ENCODE data around the gene IKBKG.
"Not testable (repeated sequence)": the region's sequence is repeated elsewhere in the genome, so short reads cannot be mapped to it uniquely, and the experiment has no call there.

Gene IKBKG

DNA sequence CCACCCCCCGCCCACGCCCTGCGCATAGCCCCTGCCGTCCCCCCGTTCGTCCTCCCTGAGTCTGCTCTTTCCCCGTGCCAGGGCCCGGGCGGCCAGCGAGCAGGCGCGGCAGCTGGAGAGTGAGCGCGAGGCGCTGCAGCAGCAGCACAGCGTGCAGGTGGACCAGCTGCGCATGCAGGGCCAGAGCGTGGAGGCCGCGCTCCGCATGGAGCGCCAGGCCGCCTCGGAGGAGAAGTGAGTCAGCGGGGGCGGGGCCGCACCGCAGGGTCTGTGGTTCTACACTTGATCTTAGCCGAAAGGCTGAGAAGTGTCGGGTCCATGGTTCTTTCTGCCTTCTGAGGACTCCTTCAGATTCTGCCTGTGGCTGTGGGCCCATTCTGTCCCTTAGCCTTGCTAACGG lies 12.9 kb downstream of the IKBKG start:
- not testable (repeated sequence) for ATAC-seq

- not testable (repeated sequence) for ATAC-seq
These were observed 14.9 kb downstream of the IKBKG start for GRCh38 chrX:154562295-154562694.

GRCh38 chrX:154570361-154570760 lies 22.9 kb downstream of the IKBKG start:
- not testable (repeated sequence) for ATAC-seq

GRCh38 chrX:154573061-154573460 lies 25.6 kb downstream of the IKBKG start:
- ATAC-seq = not testable (repeated sequence)

DNA sequence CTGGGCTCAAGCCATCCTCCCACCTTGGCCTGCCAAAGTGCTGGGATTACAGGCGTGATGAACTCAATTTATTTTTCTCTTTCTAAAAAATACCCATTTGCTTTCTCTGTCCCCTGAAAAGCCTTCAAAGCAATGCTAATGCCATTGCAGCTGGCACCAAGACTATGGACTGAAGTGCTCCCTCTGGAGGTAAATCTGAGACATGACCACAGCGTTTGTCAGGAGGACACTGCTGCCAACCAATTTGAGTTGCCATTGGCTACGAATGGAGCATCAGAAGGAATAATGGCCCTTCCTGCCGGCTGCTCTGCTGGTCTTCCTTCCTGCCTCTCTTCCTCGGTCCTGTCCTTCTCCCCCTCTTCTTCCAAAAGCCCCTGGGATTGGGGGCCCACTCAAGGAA lies 27.7 kb downstream of the IKBKG start:
- ATAC-seq = peak in 1 of 2 donors; percentile 33

DNA sequence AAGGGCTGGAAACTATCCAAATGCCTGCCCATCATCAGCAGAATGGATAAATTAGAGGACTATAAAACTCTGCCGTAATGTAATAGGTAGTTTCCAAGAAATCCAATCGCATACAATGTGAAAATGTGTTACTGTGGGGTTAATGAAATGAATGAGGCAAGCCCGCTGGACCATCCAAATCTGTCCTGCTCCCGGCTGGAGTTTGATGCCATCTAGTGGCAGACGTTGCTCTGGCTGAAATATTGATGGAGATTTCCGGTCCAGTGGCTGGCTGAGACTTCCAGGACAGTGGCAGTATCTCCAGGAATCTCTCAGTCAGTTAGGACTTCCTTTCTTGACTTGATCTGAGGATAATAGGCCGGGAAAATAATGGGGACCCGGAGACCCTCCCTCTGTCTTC lies 35.6 kb downstream of the IKBKG start:
- not testable (repeated sequence) for ATAC-seq

DNA sequence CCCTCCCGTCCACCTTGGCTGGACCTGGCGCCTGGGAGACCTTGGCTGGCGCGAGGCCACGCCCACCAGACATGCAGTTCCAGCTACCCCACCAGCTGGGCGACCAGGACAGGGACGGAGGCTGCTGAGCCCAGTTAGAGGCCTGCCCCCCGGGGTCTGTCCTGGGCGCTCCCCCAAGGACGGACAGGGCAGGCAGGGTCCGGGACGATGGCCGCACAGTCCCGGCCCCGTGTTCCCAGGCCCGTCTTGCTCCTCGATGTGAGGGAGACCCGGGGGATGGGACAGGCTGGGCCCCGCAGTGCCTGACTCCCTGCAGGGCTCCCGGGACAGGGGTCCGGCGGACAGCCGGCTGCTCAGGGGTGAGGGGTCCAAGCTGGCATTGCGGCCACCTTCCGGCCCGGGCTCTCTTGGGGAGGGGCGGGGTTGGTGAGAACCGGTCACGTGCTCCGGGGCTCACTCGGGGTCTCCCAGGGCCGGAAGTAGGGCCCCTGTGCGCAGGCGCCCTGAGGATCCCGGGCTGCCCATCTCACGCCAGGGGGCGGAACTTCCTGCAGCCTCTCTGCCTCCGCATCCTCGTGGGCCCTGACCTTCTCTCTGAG lies 37.3 kb downstream of the IKBKG start, which contains the start of gene CTAG1A:
CTAG1A (plus strand) TSS at position 549 of the 599 bp plus-strand sequence. CDS start 74 bp downstream, outside the sequence.
- not testable (repeated sequence) for ATAC-seq

- ATAC-seq = not testable (repeated sequence)
These were observed 43.0 kb downstream of the IKBKG start for GRCh38 chrX:154590415-154590814.

- no peak for ATAC-seq
These were observed 45.1 kb downstream of the IKBKG start for GRCh38 chrX:154592505-154592904.

DNA sequence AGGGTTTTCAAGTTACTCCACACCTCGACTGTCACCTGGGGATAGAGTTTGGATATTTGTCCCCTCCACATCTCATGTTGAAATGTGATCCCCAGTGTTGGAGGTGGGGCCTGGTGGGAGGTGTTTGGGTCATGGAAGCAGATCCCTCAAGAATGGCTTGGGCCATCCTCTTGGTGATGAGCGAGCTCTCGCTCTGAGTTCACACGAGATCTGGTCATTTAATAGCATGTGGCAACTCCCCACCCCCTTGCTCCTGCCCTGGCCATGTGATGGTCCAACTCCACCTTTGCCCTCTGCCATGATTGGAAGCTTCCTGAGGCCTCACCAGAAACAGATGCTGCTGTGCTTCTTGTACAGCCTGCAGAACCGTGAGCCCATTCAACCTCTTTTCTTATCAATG lies 45.8 kb downstream of the IKBKG start:
- no peak for ATAC-seq

DNA sequence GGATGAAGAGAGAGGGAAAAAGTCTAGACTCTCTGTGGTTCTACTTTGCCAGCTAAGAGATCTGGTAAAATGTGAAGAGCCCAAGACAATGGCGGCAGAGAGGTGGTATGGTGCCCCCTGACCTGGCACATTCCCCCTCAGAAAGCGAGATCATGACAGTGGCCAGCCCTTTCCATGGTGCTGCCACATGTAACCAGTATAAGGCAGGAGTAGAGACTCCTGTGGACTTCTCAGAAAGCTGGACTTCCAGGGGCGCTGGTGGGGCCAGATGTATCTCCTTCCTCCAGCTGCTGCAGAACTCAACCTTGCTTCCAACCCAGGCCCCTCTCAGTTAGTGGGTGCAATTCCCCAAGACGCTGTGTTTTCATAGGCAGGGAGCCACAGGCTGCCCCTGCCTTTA lies 47.1 kb downstream of the IKBKG start:
- ATAC-seq = no peak

GRCh38 chrX:154595559-154596249 lies 48.3 kb downstream of the IKBKG start:
- ATAC-seq = no peak

- no peak for ATAC-seq
These were observed 49.0 kb downstream of the IKBKG start for GRCh38 chrX:154596290-154596929.

DNA sequence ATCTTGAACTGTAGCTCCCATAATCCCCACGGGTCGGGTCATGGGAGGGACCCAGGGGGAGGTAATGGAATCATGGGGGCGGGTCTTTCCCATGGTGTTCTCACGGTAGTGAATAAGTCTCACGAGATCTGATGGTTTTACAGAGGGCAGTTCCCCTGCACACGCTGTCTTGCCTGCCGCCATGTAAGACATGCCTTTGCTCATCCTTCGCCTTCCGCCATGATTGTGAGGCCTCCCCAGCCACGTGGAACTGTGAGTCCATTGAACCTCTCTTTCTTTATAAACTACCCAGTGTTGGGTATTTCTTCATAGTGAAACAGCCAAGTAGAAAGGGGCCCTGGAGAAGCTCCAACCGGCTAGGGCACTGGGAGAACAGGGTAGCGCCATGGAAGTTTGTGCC lies 49.8 kb downstream of the IKBKG start:
- ATAC-seq = no peak

DNA sequence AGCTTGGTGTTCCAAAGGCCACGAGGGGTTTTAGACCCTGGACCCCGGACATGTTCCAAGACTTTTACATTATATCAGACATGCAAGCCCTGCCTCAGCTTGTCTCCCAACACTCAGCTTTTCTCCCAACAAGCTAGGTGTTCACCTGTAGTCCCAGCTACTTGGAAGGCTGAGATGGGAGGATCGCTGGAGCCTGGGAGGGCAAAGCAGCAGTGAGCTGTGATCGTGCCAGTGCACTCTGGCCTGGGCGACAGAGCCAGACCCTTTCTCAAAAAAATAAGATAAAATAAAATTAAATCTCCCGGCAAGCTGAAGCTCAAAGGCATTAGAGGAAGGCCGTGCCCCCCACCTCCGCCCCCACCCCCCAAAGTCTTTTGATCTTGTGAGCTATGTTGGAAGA lies 51.2 kb downstream of the IKBKG start:
- ATAC-seq = no peak

- ATAC-seq = no peak
These were observed 52.1 kb downstream of the IKBKG start for GRCh38 chrX:154599531-154599930.

- ATAC-seq = no peak
These were observed 53.4 kb downstream of the IKBKG start for GRCh38 chrX:154600759-154601374.

DNA sequence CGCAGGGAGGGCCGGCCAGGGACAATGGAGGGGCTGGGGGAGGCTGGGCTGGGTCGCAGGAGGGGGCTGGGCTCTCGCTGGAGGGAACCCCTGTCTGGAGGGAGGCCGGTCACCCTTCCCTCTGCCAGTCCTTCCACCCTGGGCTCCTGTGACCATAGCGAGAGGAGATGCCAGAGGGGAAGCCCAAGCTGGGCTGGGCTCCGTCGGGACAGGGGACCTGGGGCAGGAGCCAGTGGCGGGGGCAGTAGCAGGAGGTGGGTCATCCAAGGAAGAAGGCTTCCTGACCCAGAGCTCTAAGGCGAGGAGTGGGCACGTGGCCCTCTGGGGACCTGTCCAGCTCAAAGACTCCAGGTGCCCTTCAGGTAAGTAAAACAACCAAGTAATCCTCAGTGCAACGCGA lies 54.8 kb downstream of the IKBKG start:
- no peak for ATAC-seq

DNA sequence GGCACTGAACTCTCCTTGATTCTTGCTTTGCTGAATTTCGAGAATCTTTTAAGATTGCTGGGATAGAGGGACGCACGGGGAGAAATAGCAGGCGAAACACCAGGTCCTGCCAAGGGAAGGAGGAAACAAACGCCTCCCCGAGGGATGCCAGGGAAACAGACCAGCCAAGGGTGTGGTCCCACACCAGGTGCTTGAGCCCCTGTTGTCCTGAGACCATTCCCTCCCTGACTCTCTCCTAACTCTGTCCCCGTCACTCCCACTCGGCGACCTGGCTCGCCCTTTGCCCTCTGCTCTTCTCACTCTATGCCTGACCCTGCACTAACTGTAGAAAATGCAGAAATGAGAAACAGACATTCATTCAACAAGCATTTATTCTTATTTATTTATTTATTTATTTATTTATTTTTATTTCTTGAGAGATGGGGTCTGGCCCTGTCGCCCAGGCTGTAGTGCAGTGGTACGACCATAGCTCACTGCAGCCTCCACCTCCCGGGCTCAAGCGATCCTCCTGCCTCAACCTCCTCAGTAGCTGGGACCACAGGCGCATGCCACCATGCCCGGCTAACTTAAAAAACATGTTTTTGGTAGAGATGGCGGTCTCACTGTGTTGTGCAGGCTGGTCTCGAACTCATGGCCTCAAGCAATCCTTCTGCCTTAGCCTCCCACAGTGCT lies 55.5 kb downstream of the IKBKG start:
- no peak for ATAC-seq

GRCh38 chrX:154603438-154604430 lies 56.3 kb downstream of the IKBKG start:
- no peak for ATAC-seq

DNA sequence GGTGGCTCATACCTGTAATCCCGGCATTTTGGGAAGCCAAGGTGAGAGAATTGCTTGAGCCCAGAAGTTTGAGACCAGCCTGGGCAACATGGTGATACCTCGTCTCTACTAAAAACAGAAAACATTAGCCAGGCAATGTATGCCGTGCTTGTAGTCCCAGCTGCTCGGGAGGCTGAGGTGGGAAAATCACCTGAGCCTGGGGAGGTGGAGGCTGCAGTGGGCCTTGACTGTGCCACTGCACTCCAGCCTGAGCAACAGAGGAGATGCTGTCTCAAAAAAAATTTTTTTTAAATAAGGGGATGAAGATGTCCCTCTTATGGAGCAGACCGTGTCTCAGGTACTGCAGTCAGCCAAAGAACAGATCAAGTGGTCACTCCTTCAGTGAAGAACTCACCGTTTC lies 58.1 kb downstream of the IKBKG start:
- no peak for ATAC-seq

DNA sequence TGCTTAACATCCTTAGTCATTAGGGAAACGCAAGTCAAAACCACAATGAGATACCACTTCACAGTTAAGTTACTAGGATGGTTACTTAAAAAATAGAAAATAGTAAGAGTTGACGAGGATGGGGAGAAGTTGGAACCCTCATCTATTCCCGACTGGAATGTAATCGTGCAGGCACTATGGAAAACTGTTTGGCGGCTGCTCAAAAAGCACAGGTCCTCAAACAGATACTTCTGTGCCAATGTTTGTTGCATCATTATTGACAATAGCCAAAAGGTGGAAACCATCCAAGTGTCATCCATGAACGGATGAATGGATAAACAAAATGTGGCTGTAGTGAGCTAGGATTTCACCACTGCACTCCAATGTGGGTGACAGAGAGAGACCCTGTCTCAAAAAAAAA lies 60.0 kb downstream of the IKBKG start:
- no peak for ATAC-seq
